OCI-LY1 (cell line): Measurements from ENCODE around the gene HUNK.

Experiments used
- H2AFZ ChIP-seq: fragments of 200-600 bp; sonication (generic), shearing (Covaris generic); 2 replicates; pipeline ENCODE4 v1.6.0; 2014; ENCODE audit warnings: antibody characterized with exemption, mild to moderate bottlenecking, low read length
- H3F3A ChIP-seq: fragments of 200-600 bp; sonication (generic), shearing (Covaris generic); 2 replicates; pipeline ENCODE4 v1.6.0; 2014; ENCODE audit warnings: mild to moderate bottlenecking, antibody characterized with exemption, low read length, moderate library complexity; ENCODE audit not compliant: insufficient read depth
- H3K27ac ChIP-seq: fragments of 200-600 bp; sonication (generic); 2 replicates; pipeline ENCODE4 v1.5.1; 2014; ENCODE audit warnings: low read length, mixed run types, mild to moderate bottlenecking, low read depth; ENCODE audit not compliant: poor library complexity, severe bottlenecking
- H3K27me3 ChIP-seq: fragments of 200-600 bp; sonication (generic); 2 replicates; pipeline ENCODE4 v1.6.0; 2014; ENCODE audit warnings: antibody characterized with exemption, mild to moderate bottlenecking, low read length, moderate library complexity; ENCODE audit not compliant: insufficient read depth
- H3K36me3 ChIP-seq: fragments of 200-600 bp; sonication (generic); 2 replicates; pipeline ENCODE4 v1.6.1; 2014; ENCODE audit warnings: mild to moderate bottlenecking, antibody characterized with exemption, low read length, moderate library complexity, mixed read lengths; ENCODE audit not compliant: insufficient read depth
- H3K4me1 ChIP-seq: fragments of 200-600 bp; sonication (generic); 2 replicates; pipeline ENCODE4 v1.5.1; 2014; ENCODE audit warnings: mild to moderate bottlenecking, low read length, moderate library complexity; ENCODE audit not compliant: insufficient read depth, severe bottlenecking
- H3K4me2 ChIP-seq: fragments of 200-600 bp; sonication (generic), shearing (Covaris generic); 2 replicates; pipeline ENCODE4 v1.6.1; 2014; ENCODE audit warnings: low read length
- H3K4me3 ChIP-seq: fragments of 200-600 bp; sonication (generic); 2 replicates; pipeline ENCODE4 v1.5.1; 2014; ENCODE audit warnings: low read length, low read depth, mild to moderate bottlenecking, mixed read lengths; ENCODE audit not compliant: poor library complexity, severe bottlenecking
- H3K79me2 ChIP-seq: fragments of 200-600 bp; shearing (Covaris generic); 2 replicates; pipeline ENCODE4 v1.6.1; 2016; ENCODE audit warnings: mixed run types, low read length, mixed read lengths; ENCODE audit not compliant: insufficient read depth
- H3K9ac ChIP-seq: fragments of 200-600 bp; sonication (generic), shearing (Covaris generic); 2 replicates; pipeline ENCODE4 v1.6.1; 2014; ENCODE audit warnings: mild to moderate bottlenecking, low read length, mixed read lengths
- H3K9me2 ChIP-seq: fragments of 200-600 bp; sonication (generic), shearing (Covaris generic); 2 replicates; pipeline ENCODE4 v1.6.1; 2014; ENCODE audit warnings: low read depth, mild to moderate bottlenecking, low read length, mixed read lengths
- H3K9me3 ChIP-seq: fragments of 200-600 bp; shearing (Covaris generic); 2 replicates; pipeline ENCODE4 v1.6.1; 2014; ENCODE audit warnings: low read length, mixed read lengths
- H4K20me1 ChIP-seq: fragments of 200-600 bp; sonication (generic), shearing (Covaris generic); 2 replicates; pipeline ENCODE4 v1.6.0; 2016; ENCODE audit warnings: mild to moderate bottlenecking, low read length; ENCODE audit not compliant: insufficient read depth
- EZH2 ChIP-seq: fragments of 200-600 bp; sonication (generic), shearing (Covaris generic); IDR thresholded peaks from 2 replicates; pipeline ENCODE4 v1.8.0; 2017; ENCODE audit warnings: borderline replicate concordance, mixed run types, mild to moderate bottlenecking, antibody characterized with exemption, low read length, moderate library complexity, mixed read lengths
- TF ChIP-seq, protein P1 (sequence below): fragments of 200-600 bp; sonication (generic), shearing (Covaris generic); IDR thresholded peaks from 2 replicates; pipeline ENCODE4 v1.5.1; 2017; ENCODE audit warnings: mild to moderate bottlenecking, antibody characterized with exemption, low read length, moderate library complexity, mixed read lengths

The HUNK gene

DNA sequence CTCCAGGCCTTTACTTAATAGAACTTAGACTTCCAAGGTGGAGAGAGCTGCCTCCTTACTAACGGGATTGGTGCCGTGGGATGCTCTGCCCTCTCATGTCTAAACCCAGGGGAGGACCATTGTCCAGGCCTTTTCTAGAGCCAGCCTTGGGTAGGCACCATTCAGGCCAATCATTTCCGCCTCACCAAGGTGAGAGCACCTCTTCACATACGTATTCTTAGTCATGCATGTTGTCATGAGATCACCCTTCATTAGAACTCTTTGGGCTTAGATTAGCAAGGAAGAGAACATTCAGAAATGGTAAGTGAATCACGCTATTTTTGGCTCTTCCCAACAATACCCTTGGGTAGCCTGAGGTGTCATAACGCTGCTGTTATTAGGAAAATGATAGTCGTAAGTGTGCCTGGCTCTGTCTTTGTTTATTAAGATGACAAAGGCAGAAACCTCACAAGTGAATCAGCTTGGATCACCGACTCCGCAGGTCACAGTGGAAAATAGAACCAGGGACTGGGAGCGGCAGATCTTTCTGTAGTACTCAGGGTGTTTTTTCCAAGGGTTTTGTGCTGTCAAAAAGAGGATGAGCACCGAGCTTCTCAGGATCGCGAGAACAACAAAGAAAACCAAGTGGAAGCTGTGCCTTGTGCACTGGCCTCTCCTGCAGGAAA, 55.0 kb downstream of the HUNK start:
- Histone ChIP-seq H3K9ac (no peak overlapping the region), H3K79me2 (no peaks in the 10 kb centered on the region), H3K36me3 (no peaks in the 10 kb centered on the region), H3F3A (no peaks in the 10 kb centered on the region), H3K4me1 (no peaks in the 10 kb centered on the region), H3K9me3 (no peaks in the 10 kb centered on the region), H3K9me2 (no peaks in the 10 kb centered on the region), H4K20me1 (no peaks in the 10 kb centered on the region), H3K27ac (no peak overlapping the region), H3K4me2 (no peak overlapping the region), H3K4me3 (no peak overlapping the region), H3K27me3 (no peaks in the 10 kb centered on the region), H2AFZ (no peak overlapping the region)
- TF ChIP-seq, protein P1, sequence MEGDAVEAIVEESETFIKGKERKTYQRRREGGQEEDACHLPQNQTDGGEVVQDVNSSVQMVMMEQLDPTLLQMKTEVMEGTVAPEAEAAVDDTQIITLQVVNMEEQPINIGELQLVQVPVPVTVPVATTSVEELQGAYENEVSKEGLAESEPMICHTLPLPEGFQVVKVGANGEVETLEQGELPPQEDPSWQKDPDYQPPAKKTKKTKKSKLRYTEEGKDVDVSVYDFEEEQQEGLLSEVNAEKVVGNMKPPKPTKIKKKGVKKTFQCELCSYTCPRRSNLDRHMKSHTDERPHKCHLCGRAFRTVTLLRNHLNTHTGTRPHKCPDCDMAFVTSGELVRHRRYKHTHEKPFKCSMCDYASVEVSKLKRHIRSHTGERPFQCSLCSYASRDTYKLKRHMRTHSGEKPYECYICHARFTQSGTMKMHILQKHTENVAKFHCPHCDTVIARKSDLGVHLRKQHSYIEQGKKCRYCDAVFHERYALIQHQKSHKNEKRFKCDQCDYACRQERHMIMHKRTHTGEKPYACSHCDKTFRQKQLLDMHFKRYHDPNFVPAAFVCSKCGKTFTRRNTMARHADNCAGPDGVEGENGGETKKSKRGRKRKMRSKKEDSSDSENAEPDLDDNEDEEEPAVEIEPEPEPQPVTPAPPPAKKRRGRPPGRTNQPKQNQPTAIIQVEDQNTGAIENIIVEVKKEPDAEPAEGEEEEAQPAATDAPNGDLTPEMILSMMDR = no peak
- no peak for TF ChIP-seq EZH2

DNA sequence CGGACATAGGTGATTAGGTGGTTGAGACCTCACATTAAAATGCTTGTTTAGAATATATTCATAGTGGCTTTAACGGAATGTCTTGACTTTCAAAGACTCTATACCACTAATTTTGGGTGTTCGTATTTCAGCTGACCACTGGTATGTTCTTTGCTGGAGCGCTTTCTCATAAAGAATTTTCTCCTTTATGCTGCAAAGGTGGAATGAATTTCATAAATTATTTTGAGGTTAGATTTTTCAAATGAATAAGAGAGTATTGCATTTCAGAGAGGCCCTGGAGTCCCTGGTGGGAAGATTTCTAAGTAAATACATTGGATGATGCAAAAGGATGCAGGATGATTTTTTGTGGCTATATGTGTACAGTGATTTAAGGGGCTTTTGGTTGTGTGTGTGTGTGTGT, 55.8 kb downstream of the HUNK start:
- Histone ChIP-seq H3K9ac (no peak overlapping the region), H3K79me2 (no peaks in the 10 kb centered on the region), H3F3A (no peaks in the 10 kb centered on the region), H3K36me3 (no peaks in the 10 kb centered on the region), H3K27me3 (no peaks in the 10 kb centered on the region), H3K9me3 (no peaks in the 10 kb centered on the region), H3K4me3 (no peak overlapping the region), H3K4me2 (no peak overlapping the region), H2AFZ (no peak overlapping the region), H3K9me2 (no peaks in the 10 kb centered on the region), H4K20me1 (no peaks in the 10 kb centered on the region), H3K4me1 (no peaks in the 10 kb centered on the region), H3K27ac (no peak overlapping the region)
- TF ChIP-seq, protein P1 = no peak
- TF ChIP-seq EZH2 = no peak

DNA sequence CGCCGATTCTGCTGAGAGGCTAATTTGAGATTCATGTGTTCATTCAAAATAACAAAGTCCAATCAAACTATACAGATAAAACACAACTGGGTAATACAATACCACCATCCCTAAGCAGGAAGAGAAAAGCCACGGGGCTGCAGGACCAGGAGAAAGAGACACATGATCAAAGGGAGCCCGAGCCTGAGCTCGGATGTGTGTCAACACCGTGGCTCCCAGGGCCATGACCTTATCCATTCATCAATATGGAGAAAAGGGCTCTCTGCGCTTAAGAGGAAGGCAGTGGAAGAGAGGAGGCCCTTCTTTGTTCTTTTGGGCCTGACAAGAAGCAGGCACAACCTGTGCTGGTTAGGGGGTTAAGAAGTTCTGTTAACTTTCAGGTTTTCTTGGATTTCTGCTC, 56.7 kb downstream of the HUNK start:
- no peak overlapping the region for H3K9ac ChIP-seq
- no peaks in the 10 kb centered on the region for H3K9me3 ChIP-seq
- H3K79me2 ChIP-seq = no peaks in the 10 kb centered on the region
- H3K36me3 ChIP-seq = no peaks in the 10 kb centered on the region
- no peaks in the 10 kb centered on the region for H3K9me2 ChIP-seq
- H3K27ac ChIP-seq = no peak overlapping the region
- no peaks in the 10 kb centered on the region for H3F3A ChIP-seq
- no peaks in the 10 kb centered on the region for H3K27me3 ChIP-seq
- no peaks in the 10 kb centered on the region for H4K20me1 ChIP-seq
- no peak overlapping the region for H3K4me3 ChIP-seq
- no peak overlapping the region for H2AFZ ChIP-seq
- H3K4me2 ChIP-seq = no peak overlapping the region
- no peaks in the 10 kb centered on the region for H3K4me1 ChIP-seq
- TF ChIP-seq, protein P1 = no peak
- TF ChIP-seq EZH2 = no peak
